ENCODE results near the gene MMP28. TPM values are rescaled to one million over a fixed set of nuclear protein-coding genes. Genes with fewer than 3 reads are reported as not detected.

MMP28 gene
- total RNA-seq, 1 donor from 2014 or later, result 38.1 TPM

GRCh38 chr17:35797918-35798317, 2.5 kb upstream of the MMP28 start:
- DNase-seq, result no peak

GRCh38 chr17:35797370-35797769, 1.9 kb upstream of the MMP28 start:
- DNase-seq, result no peak

GRCh38 chr17:35796942-35797341, 1.5 kb upstream of the MMP28 start:
- DNase-seq, result no peak

GRCh38 chr17:35795871-35796265, 427 bp upstream of the MMP28 start:
- no peak for DNase-seq

GRCh38 chr17:35793257-35793656, 2.2 kb downstream of the MMP28 start:
- DNase-seq, result no peak

- no peak for DNase-seq
Observed at GRCh38 chr17:35791681-35792350, 3.6 kb downstream of the MMP28 start.

GRCh38 chr17:35790841-35791240, 4.6 kb downstream of the MMP28 start:
- DNase-seq, result no peak

GRCh38 chr17:35788477-35789368, 6.7 kb downstream of the MMP28 start:
- no peak for DNase-seq

GRCh38 chr17:35786941-35787432, 8.5 kb downstream of the MMP28 start:
- no peak for DNase-seq

- DNase-seq, result no peak
Observed at GRCh38 chr17:35784895-35785294, 10.5 kb downstream of the MMP28 start.

GRCh38 chr17:35780950-35781349, 14.5 kb downstream of the MMP28 start:
- DNase-seq, result no peak

- no peak for DNase-seq
Observed at GRCh38 chr17:35778641-35779196, 16.7 kb downstream of the MMP28 start.

- DNase-seq, result no peak
Observed at GRCh38 chr17:35775583-35775982, 19.9 kb downstream of the MMP28 start.

GRCh38 chr17:35775039-35775438, 20.4 kb downstream of the MMP28 start:
- no peak for DNase-seq

- no peak for DNase-seq
Observed at GRCh38 chr17:35774499-35774898, 20.9 kb downstream of the MMP28 start.

- DNase-seq, result no peak
Observed at GRCh38 chr17:35773679-35774425, 21.6 kb downstream of the MMP28 start.

GRCh38 chr17:35773129-35773528, 22.3 kb downstream of the MMP28 start:
- no peak for DNase-seq

GRCh38 chr17:35769895-35770486, 25.4 kb downstream of the MMP28 start:
- no peak for DNase-seq

GRCh38 chr17:35768797-35769196, 26.6 kb downstream of the MMP28 start:
- DNase-seq, result no peak

- peak; percentile 74 for DNase-seq
Observed at GRCh38 chr17:35766903-35767510, 28.4 kb downstream of the MMP28 start.

GRCh38 chr17:35766489-35766877, 29.0 kb downstream of the MMP28 start:
- DNase-seq, result no peak
